GM12878 (cell line): ENCODE measurements around the gene LOXL3. TPM values are rescaled to one million over a fixed set of nuclear protein-coding genes. Genes with fewer than 3 reads are reported as not detected.

Experiments
- BMI1 ChIP-seq: fragments of 450-650 bp; IDR thresholded peaks from 2 replicates; pipeline ENCODE4 v1.6.1; 2016; ENCODE audit warnings: mild to moderate bottlenecking, moderate library complexity, borderline replicate concordance
- HDAC6 ChIP-seq: fragments of 200-600 bp; sonication (generic); IDR thresholded peaks from one replicate; pipeline ENCODE4 v1.8.0; 2017; ENCODE audit warnings: antibody characterized with exemption; ENCODE audit not compliant: unreplicated experiment
- KLF5 ChIP-seq: fragments of 450-650 bp; IDR thresholded peaks from 2 replicates; pipeline ENCODE4 v1.6.1; 2014; ENCODE audit warnings: mild to moderate bottlenecking; ENCODE audit not compliant: partially characterized antibody
- REST ChIP-seq: IDR thresholded peaks from 2 replicates; pipeline ENCODE4 v1.6.1; 2012; ENCODE audit warnings: mild to moderate bottlenecking, low read depth, low read length
- SUZ12 ChIP-seq: fragments of 200-600 bp; sonication (generic); IDR thresholded peaks from one replicate; pipeline ENCODE4 v1.6.1; 2018; ENCODE audit warnings: antibody characterized with exemption, mild to moderate bottlenecking; ENCODE audit not compliant: unreplicated experiment
- TCF7 ChIP-seq: IDR thresholded peaks from 2 replicates; pipeline ENCODE4 v1.6.1; 2014; ENCODE audit warnings: antibody characterized with exemption, borderline replicate concordance
- ZNF687 ChIP-seq: fragments of 450-650 bp; IDR thresholded peaks from 2 replicates; pipeline ENCODE4 v1.6.1; 2017; ENCODE audit warnings: mild to moderate bottlenecking, moderate library complexity
- polyA plus RNA-seq, 11 experiments: library from polyadenylated mRNA; depleted of rRNA in 4 of 11; unstranded in 6 of 11; stranded (reverse) in 5 of 11; fragments of >200 nt; fragmentation: Nextera tagmentation in 4 of 11; fragmentation: Illumina TruSeq in 1 of 11; extraction: Ambion mirVana in 4 of 11; extraction: Trizol in 1 of 11; gene quantifications; 1 replicate in 1 of 11; 2 replicates in 10 of 11; pipeline versions ENCODE4 v1.2.1 to v1.2.3, GENCODE V29; 2011 to 2016; ENCODE audit warnings: inconsistent platforms in 2 of 11, missing spikeins in 2 of 11, low read depth in 1 of 11
- total RNA-seq, 4 experiments: library from RNA; depleted of rRNA in 3 of 4; stranded (reverse); fragments of >200 nt in 3 of 4; fragmentation: Illumina TruSeq in 1 of 4; extraction: Trizol in 1 of 4; gene quantifications; 2 replicates each; pipeline versions ENCODE4 v1.2.1 to v1.2.3, GENCODE V29; 2013 to 2021

LOXL3 gene
- total and polyA plus RNA-seq, 10 of the 15 experiments (the other 5 are each of a cell fraction or from before 2014, with no cell fraction given) = 6.2 to 40.9 (median 23.3) TPM

GRCh38 chr2:74507145-74507925 is 46.4 kb downstream of the LOXL3 start, which contains the start of gene PCGF1 (continued):
- TF ChIP-seq ZNF687 = peak; percentile 66
- TF ChIP-seq BMI1 = peak; percentile 95
- no peak for TF ChIP-seq SUZ12
- TF ChIP-seq HDAC6 = no peak
- peak; percentile 76 for TF ChIP-seq KLF5
- TF ChIP-seq REST = no peak
- no peak for TF ChIP-seq TCF7
